H9 (cell line): ENCODE results near the gene EEF1AKMT2. TPM values are rescaled to one million over a fixed set of nuclear protein-coding genes. Genes with fewer than 3 reads are reported as not detected.
A peak's percentile ranks its signal among the peaks of the same experiment; 100 is the strongest.

Experiments used
- DNase-seq: peaks from one replicate; pipeline ENCODE4 v3.0.0-alpha.2; 2017
- H2AFZ ChIP-seq: one replicate; pipeline ENCODE4 v1.6.1; 2013; ENCODE audit warnings: mild to moderate bottlenecking, low read length, control low read depth, moderate library complexity
- H2AK5ac ChIP-seq: 2 replicates; pipeline ENCODE4 v1.6.1; 2013; ENCODE audit warnings: low read length, control low read depth, mixed read lengths; ENCODE audit not compliant: insufficient read length
- H2BK120ac ChIP-seq: one replicate; pipeline ENCODE4 v1.6.1; 2013; ENCODE audit warnings: low read depth, mild to moderate bottlenecking, low read length, control low read depth, inconsistent platforms; ENCODE audit not compliant: poor library complexity, severe bottlenecking
- H2BK12ac ChIP-seq: 2 replicates; pipeline ENCODE4 v1.6.1; 2013; ENCODE audit warnings: low read length, control low read depth, mixed read lengths, low read depth; ENCODE audit not compliant: insufficient read length
- H2BK15ac ChIP-seq: 2 replicates; pipeline ENCODE4 v1.6.1; 2013; ENCODE audit warnings: low read depth, low read length, control low read depth
- H2BK20ac ChIP-seq: one replicate; pipeline ENCODE4 v1.6.1; 2013; ENCODE audit warnings: low read depth, mild to moderate bottlenecking, low read length, control low read depth, inconsistent platforms; ENCODE audit not compliant: poor library complexity, severe bottlenecking
- H2BK5ac ChIP-seq: 2 replicates; pipeline ENCODE4 v1.6.1; 2013; ENCODE audit warnings: low read length, control low read depth, mixed read lengths; ENCODE audit not compliant: insufficient read length
- H3K14ac ChIP-seq: 2 replicates; pipeline ENCODE4 v1.6.1; 2013; ENCODE audit warnings: low read length, control low read depth; ENCODE audit not compliant: insufficient read depth
- H3K18ac ChIP-seq: 2 replicates; pipeline ENCODE4 v1.6.1; 2013; ENCODE audit warnings: low read depth, mild to moderate bottlenecking, mixed read lengths, low read length, control low read depth; ENCODE audit not compliant: insufficient read length
- H3K23ac ChIP-seq: 2 replicates; pipeline ENCODE4 v1.6.1; 2013; ENCODE audit warnings: low read length, control low read depth, mixed read lengths, low read depth; ENCODE audit not compliant: insufficient read length
- H3K23me2 ChIP-seq: 2 replicates; pipeline ENCODE4 v1.6.1; 2013; ENCODE audit warnings: low read depth, mild to moderate bottlenecking, mixed read lengths, low read length, control low read depth; ENCODE audit not compliant: insufficient read length, poor library complexity, severe bottlenecking
- H3K27ac ChIP-seq: 2 replicates; pipeline ENCODE4 v1.5.1; 2013; ENCODE audit warnings: low read length, control low read depth, mixed read lengths, low read depth; ENCODE audit not compliant: insufficient read length
- H3K27me3 ChIP-seq: 2 replicates; pipeline ENCODE4 v1.6.1; 2013; ENCODE audit warnings: low read length, control low read depth, inconsistent platforms; ENCODE audit not compliant: insufficient read depth
- H3K4ac ChIP-seq: 2 replicates; pipeline ENCODE4 v1.6.1; 2013; ENCODE audit warnings: low read depth, mild to moderate bottlenecking, control low read depth, inconsistent platforms, low read length, moderate library complexity
- H3K4me1 ChIP-seq: 2 replicates; pipeline ENCODE4 v1.6.1; 2013; ENCODE audit warnings: low read length, control low read depth, inconsistent platforms; ENCODE audit not compliant: insufficient read depth
- H3K4me2 ChIP-seq: 2 replicates; pipeline ENCODE4 v1.6.1; 2013; ENCODE audit warnings: low read length, control low read depth, mixed read lengths; ENCODE audit not compliant: insufficient read length, insufficient read depth
- H3K56ac ChIP-seq: 2 replicates; pipeline ENCODE4 v1.6.1; 2013; ENCODE audit warnings: low read depth, mild to moderate bottlenecking, mixed read lengths, low read length, control low read depth; ENCODE audit not compliant: insufficient read length
- H3K79me1 ChIP-seq: 2 replicates; pipeline ENCODE4 v1.6.1; 2013; ENCODE audit warnings: low read depth, mild to moderate bottlenecking, moderate library complexity, low read length, control low read depth, inconsistent platforms; ENCODE audit not compliant: insufficient read depth, poor library complexity, severe bottlenecking
- H3K79me2 ChIP-seq: 2 replicates; pipeline ENCODE4 v1.6.1; 2013; ENCODE audit warnings: low read length, control low read depth, inconsistent platforms; ENCODE audit not compliant: insufficient read depth
- H3K9ac ChIP-seq: 2 replicates; pipeline ENCODE4 v1.6.1; 2013; ENCODE audit warnings: low read length, control low read depth, mixed read lengths; ENCODE audit not compliant: insufficient read length; ENCODE audit errors: extremely low read depth
- H3K9me3 ChIP-seq: one replicate; pipeline ENCODE4 v1.6.1; 2013; ENCODE audit warnings: low read depth, low read length, inconsistent platforms; ENCODE audit not compliant: control insufficient read depth
- H3T11ph ChIP-seq: one replicate; pipeline ENCODE4 v1.6.1; 2013; ENCODE audit warnings: mild to moderate bottlenecking, low read length, control low read depth, inconsistent platforms
- H4K20me1 ChIP-seq: one replicate; pipeline ENCODE4 v1.6.1; 2013; ENCODE audit not compliant: control insufficient read depth, insufficient read length, insufficient read depth
- H4K5ac ChIP-seq: 2 replicates; pipeline ENCODE4 v1.6.1; 2013; ENCODE audit warnings: low read depth, mild to moderate bottlenecking, mixed read lengths, low read length, control low read depth; ENCODE audit not compliant: insufficient read length
- H4K8ac ChIP-seq: replicated peaks from 2 replicates; pipeline ENCODE4 v1.6.1; 2013; ENCODE audit warnings: low read length, control low read depth, mixed read lengths, low read depth; ENCODE audit not compliant: insufficient read length
- H4K91ac ChIP-seq: 2 replicates; pipeline ENCODE4 v1.6.1; 2013; ENCODE audit warnings: low read depth, mild to moderate bottlenecking, moderate library complexity, mixed read lengths, low read length, control low read depth; ENCODE audit not compliant: insufficient read length
- H3K27ac Mint-ChIP-seq, 3 experiments: 2 replicates in 2 of 3; 3 replicates in 1 of 3; pipeline ENCODE4 v1.8.0; 2020 to 2021; ENCODE audit warnings: mixed read lengths in 3 of 3, mild to moderate bottlenecking in 1 of 3, moderate library complexity in 1 of 3
- H3K27me3 Mint-ChIP-seq: 2 replicates; pipeline ENCODE4 v1.8.0; 2021; ENCODE audit warnings: low read depth, mild to moderate bottlenecking, moderate library complexity, mixed read lengths
- H3K36me3 Mint-ChIP-seq, 3 experiments: 2 replicates in 2 of 3; 3 replicates in 1 of 3; pipeline ENCODE4 v1.8.0; 2020 to 2021; ENCODE audit warnings: low read depth in 3 of 3, mixed read lengths in 3 of 3; ENCODE audit not compliant: insufficient read depth in 1 of 3
- H3K4me1 Mint-ChIP-seq, 2 experiments: 2 replicates each; pipeline ENCODE4 v1.8.0; 2020; ENCODE audit warnings: mixed read lengths in 2 of 2
- H3K4me3 Mint-ChIP-seq, 2 experiments: 2 replicates in 1 of 2; 3 replicates in 1 of 2; pipeline ENCODE4 v1.8.0; 2020 to 2021; ENCODE audit warnings: mild to moderate bottlenecking in 2 of 2, mixed read lengths in 2 of 2, moderate library complexity in 1 of 2
- H3K9me3 Mint-ChIP-seq, 2 experiments: 2 replicates in 1 of 2; 3 replicates in 1 of 2; pipeline ENCODE4 v1.8.0; 2020; ENCODE audit warnings: mild to moderate bottlenecking in 2 of 2, mixed read lengths in 2 of 2, moderate library complexity in 1 of 2
- CTCF ChIP-seq: fragments of 200-600 bp; sonication (generic); conservative IDR thresholded peaks from 3 replicates; pipeline ENCODE4 v1.8.0; 2021; ENCODE audit warnings: antibody characterized with exemption, mild to moderate bottlenecking
- WGBS: extraction: QIAGEN DNeasy Blood & Tissue Kit; methylation state at CpG from one replicate; pipeline ENCODE4 v1.1.7; 2013; ENCODE audit warnings: missing lambda C conversion rate, low lambda C conversion rate, mixed read lengths; ENCODE audit not compliant: insufficient read length; ENCODE audit errors: extremely low coverage; 5-methylcytosine and 5-hydroxymethylcytosine counted together
- total RNA-seq: library from RNA; stranded (reverse); gene quantifications from 2 replicates; pipeline ENCODE4 v1.2.1, GENCODE V29; 2021

The EEF1AKMT2 gene
- total RNA-seq, 1 experiment from 2014 or later: 19.0 TPM

- peak; percentile 85 for DNase-seq
- H3K9ac ChIP-seq: no peak overlapping the region
- WGBS: no CpG with 5 or more reads among the region's 13 CpGs
Measured at GRCh38 chr10:124741281-124741921, 50.3 kb downstream of the EEF1AKMT2 start.

More at GRCh38 chr10:124741281-124741921, 50.3 kb downstream of the EEF1AKMT2 start:
- no peak overlapping the region for H3K4ac ChIP-seq
- Mint-ChIP-seq H3K4me3 (peak overlapping the region in 1 of 2 experiments; percentile 54; a peak in 3 of 5 replicates), H3K36me3 (no peaks in the 10 kb centered on the region; a peak in 1 of 7 replicates), H3K27me3 (peaks cover 44% of the 10 kb centered on the region), H3K9me3 (no peaks in the 10 kb centered on the region), H3K27ac (no peak overlapping the region; a peak in 2 of 7 replicates), H3K4me1 (peaks cover 69 to 73% of the 10 kb centered on the region in 2 experiments)
- H4K8ac ChIP-seq: no peak overlapping the region
- no peaks in the 10 kb centered on the region for H3K9me3 ChIP-seq
- peaks cover 18% of the 10 kb centered on the region; the same call in 1 of the 2 replicates for H3K4me1 ChIP-seq
- peak; percentile 91 for TF ChIP-seq CTCF
- H3K79me2 ChIP-seq: no peaks in the 10 kb centered on the region; the same call in 1 of the 2 replicates
- no peak overlapping the region for H2AK5ac ChIP-seq
- H2AFZ ChIP-seq: no peak overlapping the region
- no peak overlapping the region for H3K18ac ChIP-seq
- H4K91ac ChIP-seq: no peak overlapping the region
- H3T11ph ChIP-seq: no peak overlapping the region
- H2BK15ac ChIP-seq: no peak overlapping the region
- H4K20me1 ChIP-seq: no peaks in the 10 kb centered on the region
- H3K14ac ChIP-seq: no peak overlapping the region
- no peak overlapping the region for H2BK5ac ChIP-seq
- H3K27me3 ChIP-seq: peaks cover 6% of the 10 kb centered on the region; the same call in 1 of the 2 replicates
- no peak overlapping the region for H4K5ac ChIP-seq
- no peak overlapping the region for H2BK12ac ChIP-seq
- H3K27ac ChIP-seq: no peak overlapping the region
- H3K56ac ChIP-seq: no peak overlapping the region
- peaks cover 9% of the 10 kb centered on the region for H3K23me2 ChIP-seq
- H3K23ac ChIP-seq: no peak overlapping the region
- H3K79me1 ChIP-seq: no peaks in the 10 kb centered on the region
- no peak overlapping the region for H2BK20ac ChIP-seq
- no peak overlapping the region for H2BK120ac ChIP-seq
- no peak overlapping the region for H3K4me2 ChIP-seq
